Endometrial microvascular endothelial cells (primary cell): ENCODE data around the gene LRP1. TPM values are rescaled to one million over a fixed set of nuclear protein-coding genes. Genes with fewer than 3 reads are reported as not detected.

ENCODE experiments used
- in situ Hi-C: cut with HindIII; loops from 2 replicates; pipeline ENCODE4 v1.10.0; 2017; ENCODE audit warnings: low sequenced_read_pairs, low pct_unique_long_range_greater_than_20kb; ENCODE audit errors: inconsistent ontology term
- total RNA-seq: library from RNA; depleted of rRNA; stranded (reverse); fragments of >200 nt; gene quantifications from one replicate; pipeline ENCODE4 v1.2.3, GENCODE V29; 2015; ENCODE audit errors: inconsistent ontology term

The LRP1 gene
- total RNA-seq, 1 donor from 2014 or later = 3.1 TPM

- in situ Hi-C loops = no loop called here
These were observed 96.1 kb downstream of the LRP1 start for GRCh38 chr12:57224278-57224972.

DNA sequence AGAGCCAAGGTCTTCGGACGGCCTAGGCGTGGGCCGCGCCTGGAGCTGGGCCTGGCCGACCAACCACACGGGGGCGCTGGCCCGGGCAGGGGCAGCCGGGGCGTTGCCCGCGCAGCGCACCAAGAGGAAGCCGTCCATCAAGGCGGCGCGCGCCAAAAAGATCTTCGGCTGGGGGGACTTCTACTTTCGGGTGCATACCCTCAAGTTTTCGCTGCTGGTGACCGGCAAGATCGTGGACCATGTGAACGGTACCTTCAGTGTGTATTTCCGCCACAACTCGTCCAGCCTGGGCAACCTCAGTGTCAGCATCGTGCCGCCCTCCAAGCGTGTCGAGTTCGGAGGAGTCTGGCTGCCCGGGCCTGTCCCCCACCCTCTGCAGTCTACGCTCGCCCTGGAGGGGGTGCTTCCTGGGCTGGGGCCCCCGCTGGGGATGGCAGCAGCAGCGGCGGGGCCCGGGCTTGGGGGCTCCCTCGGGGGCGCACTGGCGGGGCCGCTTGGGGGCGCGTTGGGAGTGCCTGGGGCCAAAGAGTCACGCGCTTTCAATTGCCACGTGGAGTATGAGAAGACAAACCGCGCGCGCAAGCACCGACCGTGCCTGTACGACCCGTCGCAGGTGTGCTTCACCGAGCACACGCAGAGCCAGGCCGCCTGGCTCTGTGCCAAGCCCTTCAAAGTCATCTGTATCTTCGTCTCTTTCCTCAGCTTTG lies 96.8 kb downstream of the LRP1 start:
- in situ Hi-C loops = no loop called here

DNA sequence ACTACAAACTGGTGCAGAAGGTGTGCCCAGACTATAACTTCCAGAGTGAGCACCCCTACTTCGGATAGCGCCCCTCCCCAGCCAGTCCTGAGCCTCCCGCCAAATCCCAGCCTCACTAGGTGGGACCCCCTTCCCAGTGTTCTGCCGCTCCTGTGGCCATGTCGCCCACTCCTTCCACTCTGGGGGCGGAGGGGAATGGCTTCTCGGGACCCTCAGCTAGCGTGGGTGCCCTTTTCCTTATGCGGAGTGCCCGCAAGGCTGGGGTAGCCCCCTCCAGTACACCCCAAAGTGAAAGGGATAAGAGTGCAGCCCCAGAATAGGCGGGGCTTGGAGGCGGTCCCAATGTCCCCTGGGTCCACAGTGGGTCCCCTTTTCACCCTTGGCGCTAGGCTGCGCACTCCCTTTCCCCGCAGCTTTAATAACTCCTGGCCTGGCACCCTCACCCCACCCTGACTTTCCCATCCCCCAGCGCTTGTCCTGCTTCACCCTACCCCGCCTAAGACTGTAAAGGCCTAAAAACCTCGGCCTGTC lies 97.5 kb downstream of the LRP1 start:
- in situ Hi-C loops = no loop called here

DNA sequence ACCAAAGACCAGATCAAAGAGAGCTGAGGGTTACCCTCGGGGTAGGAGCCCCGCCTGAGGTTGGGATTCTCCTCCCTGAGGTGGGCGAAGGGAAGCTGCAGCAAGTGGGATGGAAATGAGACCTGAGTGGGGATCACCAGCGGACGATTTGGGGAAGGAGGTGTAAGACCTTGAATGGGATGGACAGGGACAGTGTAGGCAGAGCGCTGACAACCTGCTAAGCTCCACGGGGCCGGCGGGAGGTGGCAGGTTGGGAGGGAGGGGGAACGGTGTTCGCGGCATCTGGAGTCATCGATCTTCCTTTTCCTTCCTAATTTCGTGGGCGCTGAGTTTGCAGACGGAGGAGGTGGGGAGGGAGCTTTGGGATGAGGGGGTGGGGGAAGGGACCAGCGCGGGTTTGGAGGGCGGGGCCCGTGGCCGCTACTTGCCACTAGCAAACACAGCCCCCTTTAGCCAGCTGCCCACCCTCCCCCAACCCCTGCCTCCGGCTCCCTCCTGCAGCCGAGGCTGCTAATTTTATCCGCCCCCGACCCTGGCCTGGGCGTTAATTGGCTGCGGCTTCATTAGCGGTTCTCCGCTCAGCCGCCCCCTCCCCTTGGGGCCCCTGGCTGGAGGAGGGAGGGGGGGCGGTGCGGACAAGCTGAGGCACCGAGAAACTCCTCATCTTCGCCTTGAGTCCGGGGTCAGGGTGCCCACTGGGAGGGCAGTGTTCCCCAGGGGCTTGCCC lies 98.5 kb downstream of the LRP1 start:
- in situ Hi-C loops = no loop called here

- in situ Hi-C loops = no loop called here
These were observed 99.2 kb downstream of the LRP1 start for GRCh38 chr12:57227315-57228115.

DNA sequence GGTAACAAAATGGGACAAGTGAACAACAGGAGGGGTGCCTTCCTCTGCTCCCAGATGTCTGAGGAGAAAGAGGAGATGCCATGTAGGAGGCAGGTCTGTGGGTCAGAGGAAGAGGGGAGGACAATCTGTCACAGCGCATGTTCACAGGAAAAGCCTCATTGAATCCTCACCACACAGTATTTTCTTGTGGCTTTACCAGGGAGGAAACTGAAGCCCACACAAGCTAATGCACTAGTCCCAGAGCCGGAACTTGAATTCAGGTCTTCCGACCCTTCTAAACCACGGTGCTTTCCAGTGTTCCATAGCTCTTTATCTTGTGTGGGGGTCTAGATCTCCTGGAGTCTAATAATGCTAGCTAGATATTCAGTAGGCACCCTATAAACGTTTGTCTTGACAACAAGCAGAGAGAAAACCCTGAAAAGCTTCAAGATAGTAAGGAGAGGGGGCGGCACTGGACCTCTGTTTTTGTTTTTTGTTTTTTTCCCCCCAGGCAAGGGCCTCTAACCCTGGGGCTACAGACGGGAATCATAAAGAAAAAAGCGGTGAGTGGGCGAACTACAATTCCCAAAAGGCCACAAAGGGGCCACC lies 100.9 kb downstream of the LRP1 start:
- in situ Hi-C loops = no loop called here

DNA sequence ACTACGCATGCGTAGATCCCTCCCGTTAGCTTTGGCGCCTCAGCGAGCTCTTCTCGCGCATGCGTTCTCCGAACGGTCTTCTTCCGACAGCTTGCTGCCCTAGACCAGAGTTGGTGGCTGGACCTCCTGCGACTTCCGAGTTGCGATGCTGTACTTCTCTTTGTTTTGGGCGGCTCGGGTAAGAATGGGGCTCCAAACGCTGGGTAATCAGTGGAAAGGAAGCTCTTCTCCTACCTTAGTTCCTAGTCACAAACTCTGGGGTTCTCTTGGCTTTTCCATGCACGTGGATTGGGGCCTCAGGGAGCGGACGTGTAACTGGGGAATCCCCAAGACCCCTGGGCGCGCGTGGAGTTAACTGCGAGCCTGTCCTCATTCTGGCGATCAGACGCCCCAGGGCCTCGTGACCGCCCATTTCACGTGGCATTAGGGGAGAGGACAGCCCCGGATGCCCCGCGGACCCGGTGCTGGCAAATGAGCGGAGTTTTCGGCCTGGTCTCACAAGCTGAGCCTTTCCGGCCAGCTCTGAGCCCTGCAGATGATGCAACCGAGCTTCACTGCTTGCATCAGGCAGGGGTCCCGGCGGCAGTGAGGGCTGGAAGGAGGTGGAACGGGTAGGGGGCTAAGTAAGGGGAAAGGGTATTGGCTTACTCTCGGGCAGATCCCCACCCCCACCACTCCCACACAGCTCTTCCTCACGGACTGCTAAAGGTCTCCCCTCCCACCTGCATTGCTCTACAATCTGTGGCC lies 101.5 kb downstream of the LRP1 start, which contains the start of gene SHMT2:
Gene SHMT2, plus strand, starts transcription at position 78 of the 747 bp plus-strand sequence. Its CDS starts 68 bp downstream, at position 146.
- in situ Hi-C loops = no loop called here

DNA sequence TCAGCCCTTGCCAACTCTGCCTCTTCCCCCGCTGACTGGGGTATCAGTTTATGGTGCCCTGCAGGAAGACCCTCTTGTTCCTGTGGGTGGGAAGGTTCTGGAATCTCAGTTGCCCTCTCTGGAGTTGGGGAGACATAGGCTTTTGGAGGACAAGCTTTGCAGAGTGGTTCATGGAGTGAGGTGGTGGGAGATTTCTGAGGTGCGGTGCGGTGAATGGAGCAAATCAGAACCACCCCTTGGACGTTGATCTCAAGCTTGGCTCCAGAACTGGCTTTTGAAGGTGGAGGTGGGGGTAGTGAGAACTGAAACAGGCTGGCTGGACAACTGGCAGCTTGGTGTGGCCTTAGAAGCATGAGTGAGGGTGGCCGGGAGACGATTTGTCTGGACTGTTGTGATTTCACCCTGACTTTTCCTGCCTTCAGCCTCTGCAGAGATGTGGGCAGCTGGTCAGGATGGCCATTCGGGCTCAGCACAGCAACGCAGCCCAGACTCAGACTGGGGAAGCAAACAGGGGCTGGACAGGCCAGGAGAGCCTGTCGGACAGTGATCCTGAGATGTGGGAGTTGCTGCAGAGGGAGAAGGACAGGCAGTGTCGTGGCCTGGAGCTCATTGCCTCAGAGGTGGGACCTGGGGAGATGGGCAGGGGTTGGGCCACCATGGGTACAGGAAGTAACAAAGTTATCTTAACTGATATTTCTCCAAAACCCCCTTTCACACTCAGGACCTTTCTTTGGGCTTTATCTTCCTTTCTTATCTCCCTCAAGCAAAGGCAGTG lies 102.3 kb downstream of the LRP1 start:
- in situ Hi-C loops = no loop called here

- in situ Hi-C loops = no loop called here
These were observed 103.2 kb downstream of the LRP1 start for GRCh38 chr12:57231276-57232021.

DNA sequence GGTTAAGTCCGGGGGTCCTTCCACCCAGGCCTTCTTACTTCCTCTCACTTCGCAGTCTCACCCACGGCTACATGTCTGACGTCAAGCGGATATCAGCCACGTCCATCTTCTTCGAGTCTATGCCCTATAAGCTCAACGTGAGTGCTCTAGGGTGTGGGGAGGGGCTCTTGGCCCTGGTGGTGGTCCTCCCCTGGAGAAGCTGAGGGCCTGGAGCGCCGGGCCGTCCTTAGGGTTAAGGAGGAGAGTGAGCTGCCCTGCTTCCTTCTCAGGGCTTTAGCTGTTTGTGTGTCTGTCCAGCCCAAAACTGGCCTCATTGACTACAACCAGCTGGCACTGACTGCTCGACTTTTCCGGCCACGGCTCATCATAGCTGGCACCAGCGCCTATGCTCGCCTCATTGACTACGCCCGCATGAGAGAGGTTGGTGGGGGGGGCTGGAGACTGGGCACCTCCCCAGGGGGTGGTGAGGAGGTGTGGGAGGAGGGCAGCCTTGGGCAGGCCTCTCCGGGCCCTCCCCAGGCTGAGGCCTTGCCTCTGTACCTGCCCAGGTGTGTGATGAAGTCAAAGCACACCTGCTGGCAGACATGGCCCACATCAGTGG lies 104.0 kb downstream of the LRP1 start:
- in situ Hi-C loops = no loop called here

DNA sequence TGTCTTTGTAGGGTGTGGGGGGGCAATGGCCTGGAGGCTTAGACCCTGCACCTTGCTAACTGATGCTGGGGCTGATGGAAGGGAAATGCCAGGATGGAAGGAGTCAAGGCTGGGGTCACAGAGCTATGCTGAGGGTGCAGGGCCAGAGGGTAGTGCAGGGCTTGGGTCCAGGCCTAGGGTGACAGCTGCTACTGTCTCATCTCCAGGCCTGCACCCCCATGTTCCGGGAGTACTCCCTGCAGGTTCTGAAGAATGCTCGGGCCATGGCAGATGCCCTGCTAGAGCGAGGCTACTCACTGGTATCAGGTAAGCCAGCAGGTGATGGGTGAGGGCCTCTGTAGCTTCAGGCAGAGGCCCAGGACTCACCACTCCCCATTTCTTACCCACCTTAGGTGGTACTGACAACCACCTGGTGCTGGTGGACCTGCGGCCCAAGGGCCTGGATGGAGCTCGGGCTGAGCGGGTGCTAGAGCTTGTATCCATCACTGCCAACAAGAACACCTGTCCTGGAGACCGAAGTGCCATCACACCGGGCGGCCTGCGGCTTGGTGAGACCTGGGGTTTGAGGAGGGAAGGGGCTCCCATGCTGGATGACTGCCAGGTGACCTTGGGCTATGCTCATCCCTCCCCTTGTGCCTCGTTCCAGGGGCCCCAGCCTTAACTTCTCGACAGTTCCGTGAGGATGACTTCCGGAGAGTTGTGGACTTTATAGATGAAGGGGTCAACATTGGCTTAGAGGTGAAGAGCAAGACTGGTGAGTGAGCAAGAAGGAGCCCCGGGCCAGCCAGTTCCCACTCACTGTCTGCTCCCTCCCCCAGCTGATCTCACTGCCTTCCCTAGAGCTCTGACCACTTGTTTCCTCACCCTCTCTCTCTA lies 105.3 kb downstream of the LRP1 start:
- in situ Hi-C loops = no loop called here

- in situ Hi-C loops = no loop called here
These were observed 105.9 kb downstream of the LRP1 start for GRCh38 chr12:57234233-57234570.

DNA sequence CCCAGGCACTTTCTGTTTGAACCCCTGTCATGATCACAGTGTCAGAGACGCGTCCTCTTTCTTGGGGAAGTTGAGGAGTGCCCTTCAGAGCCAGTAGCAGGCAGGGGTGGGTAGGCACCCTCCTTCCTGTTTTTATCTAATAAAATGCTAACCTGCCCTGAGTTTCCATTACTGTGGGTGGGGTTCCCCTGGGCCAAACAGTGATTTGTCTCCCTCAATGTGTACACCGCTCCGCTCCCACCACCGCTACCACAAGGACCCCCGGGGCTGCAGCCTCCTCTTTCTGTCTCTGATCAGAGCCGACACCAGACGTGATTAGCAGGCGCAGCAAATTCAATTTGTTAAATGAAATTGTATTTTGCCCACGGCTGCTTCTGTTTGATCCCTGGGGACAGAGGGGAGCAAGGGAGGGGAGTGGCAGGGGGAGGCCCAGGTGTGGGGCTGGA lies 106.3 kb downstream of the LRP1 start:
- in situ Hi-C loops = no loop called here

DNA sequence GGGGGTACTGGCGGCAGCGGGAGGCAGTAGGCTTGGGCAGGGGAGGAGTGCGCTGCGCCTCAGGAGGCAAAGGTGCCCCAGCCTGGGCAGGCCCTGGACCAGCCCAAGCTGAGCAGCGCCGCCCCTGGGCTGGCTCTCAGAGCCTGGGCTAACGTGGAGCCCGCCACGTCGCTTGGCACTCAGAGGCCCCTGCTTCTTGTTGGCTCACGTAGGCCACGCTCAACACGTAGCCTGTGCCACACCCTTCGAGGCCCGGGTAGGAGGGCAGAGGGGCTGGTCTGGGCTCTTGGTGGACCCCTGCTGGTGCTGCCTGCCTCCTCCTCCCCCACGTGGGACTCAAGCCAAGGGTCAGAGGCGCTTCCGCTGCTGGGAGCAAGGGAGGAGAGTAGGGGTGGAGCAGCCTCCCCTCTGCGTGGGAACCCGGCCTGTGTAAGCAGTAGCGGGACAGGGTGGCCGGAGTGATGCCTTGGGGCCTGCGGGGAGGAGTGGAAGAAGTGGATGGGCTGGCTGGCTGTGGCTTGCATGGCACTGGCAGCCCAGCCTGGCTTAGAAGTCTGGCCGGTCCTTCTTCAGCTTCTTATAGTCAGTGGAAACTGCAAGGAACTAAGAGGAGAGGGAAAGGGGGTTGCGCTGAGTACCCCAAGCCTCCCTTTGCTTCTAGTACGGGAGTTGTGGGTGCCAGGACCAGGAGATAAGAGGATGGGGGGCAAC lies 106.9 kb downstream of the LRP1 start:
- in situ Hi-C loops = no loop called here

- in situ Hi-C loops = no loop called here
These were observed 107.4 kb downstream of the LRP1 start for GRCh38 chr12:57235728-57236131.
